GM13977 (cell line): Measurements from ENCODE around the gene SCLT1.

Experiments used
- DNase-seq: peaks from one replicate; pipeline ENCODE4 v3.0.0; 2012; ENCODE audit warnings: low spot score
- CTCF ChIP-seq: IDR thresholded peaks from 2 replicates; pipeline ENCODE4 v1.5.1; 2012; ENCODE audit warnings: mild to moderate bottlenecking, control low read depth; ENCODE audit not compliant: insufficient read depth; ENCODE audit errors: extremely low read depth, missing control alignments
- in situ Hi-C: fragments of 300-500 bp; cut with MboI; formaldehyde crosslinking; loops from one replicate; pipeline ENCODE4 v1.12.0; 2022; ENCODE audit warnings: low sequenced_read_pairs, low pct_unique_long_range_greater_than_20kb, mixed read lengths, inconsistent platforms; ENCODE audit not compliant: unreplicated experiment

Gene SCLT1

GRCh38 chr4:128840711-128841318, 252.5 kb downstream of the SCLT1 start:
- no peak for DNase-seq
- no peak for TF ChIP-seq CTCF
- in situ Hi-C loops: no loop called here

GRCh38 chr4:128837679-128838078, 255.7 kb downstream of the SCLT1 start:
- no peak for TF ChIP-seq CTCF
- in situ Hi-C loops: no loop called here
- DNase-seq: no peak

GRCh38 chr4:128837198-128837597, 256.1 kb downstream of the SCLT1 start:
- TF ChIP-seq CTCF: no peak
- no peak for DNase-seq
- in situ Hi-C loops: no loop called here

GRCh38 chr4:128835498-128836222, 257.7 kb downstream of the SCLT1 start:
- in situ Hi-C loops: no loop called here
- no peak for TF ChIP-seq CTCF
- no peak for DNase-seq
